SKM-1 treated with dmso at 0.1 percent for 144 hours (cell line): Measurements from ENCODE around the gene DVL3.

Source experiments
- DNase-seq: peaks from one replicate; lab custom pipeline; 2025; ENCODE audit not compliant: unreplicated experiment; lab: John Stamatoyannopoulos, UW

DVL3 gene

DNA sequence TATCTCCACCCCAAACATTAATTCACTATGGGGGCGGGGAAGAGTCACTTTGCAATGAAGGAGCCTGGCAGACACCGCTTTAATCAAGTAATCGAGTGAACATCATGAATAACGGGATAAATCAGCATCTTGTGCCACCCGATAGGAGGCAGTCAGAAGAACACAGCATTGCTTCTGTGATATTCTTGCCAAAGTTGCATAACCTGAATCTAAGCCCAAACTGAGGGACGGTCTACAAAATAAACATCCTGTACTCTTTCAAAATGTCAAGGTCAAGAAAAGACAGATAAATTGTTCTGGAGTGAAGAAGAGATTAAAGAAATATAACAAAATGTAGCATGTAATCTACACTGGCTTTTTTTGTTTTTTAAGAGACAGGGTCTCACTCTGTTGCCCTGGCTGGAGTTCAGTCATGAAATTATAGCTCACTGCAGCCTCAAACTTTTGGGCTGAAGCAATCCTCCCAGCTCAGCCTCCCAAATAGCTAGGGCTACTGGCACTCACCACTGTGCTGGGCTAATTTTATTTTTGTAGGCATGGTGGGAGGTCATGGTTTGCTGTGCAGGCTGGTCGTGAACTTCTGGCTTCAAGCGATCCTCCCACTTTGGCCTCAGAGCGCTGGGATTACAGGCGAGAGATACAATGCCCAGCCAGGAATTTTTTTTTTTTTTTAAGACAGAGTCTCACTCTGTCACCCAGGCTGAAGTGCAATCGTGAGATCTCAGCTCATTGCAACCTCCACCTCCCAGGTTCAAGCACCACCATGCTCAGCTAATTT lies 54.2 kb downstream of the DVL3 start:
- DNase-seq, result no peak

DNA sequence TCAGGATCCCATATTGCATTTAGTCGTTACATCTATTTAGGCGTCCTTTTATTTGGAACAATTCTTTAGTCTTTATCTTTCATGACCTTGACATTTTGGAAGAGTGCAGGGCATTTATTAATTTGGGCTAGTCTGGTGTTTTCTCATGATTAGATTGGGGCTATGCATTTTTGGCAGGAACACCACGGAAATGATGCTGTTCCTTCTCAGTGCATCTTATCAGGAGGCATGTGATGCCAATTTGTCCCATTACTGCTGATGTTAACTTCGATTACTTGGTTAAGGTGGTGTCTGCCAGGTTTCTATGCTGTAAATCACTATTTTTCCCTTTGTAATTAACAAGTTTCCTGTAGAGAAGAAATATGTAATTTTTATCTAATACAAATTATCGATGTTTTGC lies 56.1 kb downstream of the DVL3 start:
- no peak for DNase-seq

DNA sequence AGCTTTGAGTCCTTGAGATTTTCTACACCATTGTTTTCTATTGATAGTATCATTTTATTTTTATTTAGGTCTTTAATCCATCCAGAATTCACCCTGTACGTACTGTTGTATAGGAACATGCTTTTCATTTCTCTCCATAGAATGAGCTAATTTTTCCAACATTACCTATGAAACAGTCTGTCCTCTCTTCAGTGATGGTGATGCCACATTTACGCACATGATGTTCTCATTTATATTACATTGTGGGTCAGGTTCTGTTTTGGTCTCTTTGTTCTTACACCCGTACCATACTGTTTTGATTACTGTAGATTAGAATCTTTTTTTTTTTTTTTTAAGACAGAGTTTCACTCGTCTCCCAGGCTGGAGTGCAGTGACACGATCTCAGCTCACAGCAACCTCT lies 56.5 kb downstream of the DVL3 start:
- no peak for DNase-seq

DNA sequence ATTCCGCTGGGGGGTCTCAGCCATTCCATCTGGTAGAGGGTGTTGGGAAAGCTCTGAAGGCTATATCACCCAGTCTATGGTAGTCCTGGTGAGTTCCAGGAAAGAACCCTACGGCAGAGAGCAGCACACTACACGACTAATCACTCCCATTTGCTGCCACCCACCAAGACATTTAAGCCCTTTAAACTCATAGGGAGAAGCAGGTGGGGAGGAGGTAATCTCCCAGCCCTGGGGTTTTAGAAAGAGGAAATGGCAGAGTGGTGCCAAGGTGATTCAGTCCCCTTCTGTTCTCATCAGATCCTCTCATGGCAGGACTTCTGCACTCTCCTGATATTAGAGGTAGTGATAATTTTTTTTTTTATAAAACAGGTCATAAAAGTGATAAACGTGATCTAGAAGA lies 63.6 kb downstream of the DVL3 start:
- no peak for DNase-seq

DNA sequence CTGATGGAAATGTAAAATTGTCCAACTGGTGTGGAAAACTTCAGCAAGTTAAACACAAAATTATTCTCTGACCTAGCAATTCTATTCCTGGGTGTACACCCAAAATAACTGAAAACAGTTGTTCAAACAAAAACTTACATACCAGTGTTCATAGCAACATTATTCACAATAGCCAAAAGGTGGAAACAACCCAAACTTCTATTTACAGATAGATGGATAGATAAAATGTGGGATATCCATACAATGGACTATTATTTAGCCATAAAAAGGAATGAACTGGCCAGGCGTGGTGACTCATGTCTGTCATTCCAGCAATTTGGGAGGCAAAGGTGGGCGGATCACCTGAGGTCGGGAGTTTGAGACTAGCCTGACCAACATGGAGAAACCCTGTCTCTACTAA lies 67.3 kb downstream of the DVL3 start:
- no peak for DNase-seq
